EL (cell line): ENCODE results near the gene G6PD.
"Not testable (repeated sequence)": the region's sequence is repeated elsewhere in the genome, so short reads cannot be mapped to it uniquely, and the experiment has no call there.

Source experiments
- DNase-seq: peaks from one replicate; pipeline ENCODE4 v3.0.0-alpha.2; 2016

The G6PD gene

DNA sequence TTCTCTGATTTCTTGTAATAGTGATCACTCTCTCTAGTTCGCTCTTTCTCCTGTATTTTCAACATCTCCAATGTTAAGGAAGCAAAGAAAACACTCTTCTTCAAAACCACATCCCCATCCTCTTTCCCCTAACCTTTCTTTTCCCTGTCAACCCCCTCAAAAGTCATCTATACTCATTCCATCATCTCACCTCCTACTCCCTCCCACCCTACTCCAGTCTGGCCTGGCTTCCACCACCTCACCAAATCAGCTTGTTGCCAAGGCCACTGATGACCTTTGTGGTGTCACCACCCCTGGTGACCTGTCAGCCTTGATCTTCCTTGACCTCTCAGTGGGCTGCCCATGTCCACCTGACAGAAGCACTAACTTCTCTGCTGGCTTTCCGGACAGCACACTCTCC, 32.9 kb downstream of the G6PD start:
- no peak for DNase-seq

- DNase-seq: no peak
Observed at GRCh38 chrX:154512879-154513553, 33.6 kb downstream of the G6PD start.

DNA sequence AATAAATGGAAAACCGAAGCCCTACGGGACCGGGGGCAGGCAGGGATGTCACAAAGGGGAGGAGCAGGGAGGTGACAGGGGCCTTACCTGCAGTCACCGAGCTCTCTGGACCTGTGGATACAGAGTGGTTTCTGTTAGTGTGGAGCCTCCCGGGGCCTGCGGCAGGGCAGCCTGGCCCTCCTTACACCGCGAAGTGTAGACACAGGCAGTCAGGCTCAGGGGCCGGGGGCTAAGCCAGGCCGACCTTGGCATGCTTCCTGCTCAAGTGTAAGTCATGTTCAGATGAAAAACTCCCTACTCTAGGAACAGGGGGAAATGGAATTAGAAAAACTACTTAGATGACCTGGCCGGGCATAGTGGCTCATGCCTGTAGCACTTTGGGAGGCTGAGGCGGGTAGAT, 34.9 kb downstream of the G6PD start:
- DNase-seq: no peak

DNA sequence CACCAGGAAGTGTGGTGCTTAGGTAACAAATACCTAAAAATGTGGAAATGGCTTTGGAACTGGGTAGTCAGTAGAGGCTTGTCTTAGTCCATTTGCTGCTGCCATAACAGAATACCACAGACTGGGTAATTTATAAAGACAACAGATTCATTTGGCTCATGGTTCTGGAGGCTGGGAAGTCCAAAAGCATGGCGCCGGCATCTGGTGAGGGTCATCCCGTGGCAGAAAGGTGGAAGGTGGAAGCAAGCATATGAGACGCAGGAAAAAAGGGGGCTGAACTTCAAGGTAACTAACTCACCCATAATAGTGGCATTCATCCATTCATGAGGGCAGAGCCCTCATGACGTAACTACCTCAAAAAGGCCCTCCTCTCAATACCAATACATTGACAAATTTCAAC, 37.2 kb downstream of the G6PD start:
- DNase-seq: no peak

DNA sequence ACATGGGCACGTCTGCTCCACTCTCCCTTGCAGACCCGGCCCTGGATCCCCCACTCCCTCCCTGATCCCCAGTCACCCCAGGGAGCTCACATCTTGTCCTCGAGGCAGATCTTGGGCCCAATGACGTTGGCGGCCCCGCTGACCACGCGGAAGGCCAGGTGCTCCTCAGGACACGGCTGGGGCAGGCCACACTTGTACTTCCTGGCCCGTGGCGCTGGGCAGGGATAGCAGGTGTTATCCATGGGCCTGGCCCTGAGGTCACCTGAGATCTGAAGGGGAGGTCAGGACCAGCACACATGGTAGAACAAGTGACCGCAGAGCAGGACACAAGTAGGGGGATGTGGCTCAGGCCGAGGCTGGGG, 38.3 kb downstream of the G6PD start:
- no peak for DNase-seq

DNA sequence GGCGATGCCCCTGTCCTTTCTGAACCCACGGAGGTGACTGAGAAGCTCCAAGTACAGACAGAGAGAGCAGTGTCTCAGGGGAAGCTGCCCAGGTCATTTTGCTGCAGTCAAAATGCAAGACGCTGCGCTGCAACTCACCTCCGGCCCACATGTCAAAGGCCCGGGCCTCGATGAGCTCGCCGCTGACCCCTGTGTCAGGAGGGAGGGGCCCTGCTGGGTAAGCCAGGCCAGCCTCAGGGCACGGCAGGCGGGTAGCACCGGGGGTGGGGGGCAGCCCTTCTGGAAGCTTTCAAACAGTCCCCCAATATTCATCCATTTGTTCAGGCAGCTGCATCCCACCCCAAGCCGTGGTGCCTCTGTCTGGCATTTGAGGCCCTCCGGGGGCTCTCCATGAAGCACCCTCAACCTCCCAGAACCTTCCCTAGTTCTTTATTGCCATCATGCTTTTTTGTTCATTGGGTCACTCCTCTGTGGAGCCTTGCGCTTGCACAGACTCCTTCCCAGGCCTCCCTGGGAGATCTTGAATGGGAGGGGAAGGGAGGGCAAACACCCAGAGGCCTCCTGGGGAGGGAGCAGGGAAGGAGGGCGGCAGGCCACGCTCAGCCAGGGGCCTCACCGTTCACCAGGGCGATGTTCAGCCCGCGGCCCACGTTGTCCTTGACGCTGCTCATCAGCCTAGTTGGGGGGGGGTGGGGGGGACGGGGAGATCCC, 38.8 kb downstream of the G6PD start:
- no peak for DNase-seq

GRCh38 chrX:154506483-154507332, 39.9 kb downstream of the G6PD start:
- no peak for DNase-seq

DNA sequence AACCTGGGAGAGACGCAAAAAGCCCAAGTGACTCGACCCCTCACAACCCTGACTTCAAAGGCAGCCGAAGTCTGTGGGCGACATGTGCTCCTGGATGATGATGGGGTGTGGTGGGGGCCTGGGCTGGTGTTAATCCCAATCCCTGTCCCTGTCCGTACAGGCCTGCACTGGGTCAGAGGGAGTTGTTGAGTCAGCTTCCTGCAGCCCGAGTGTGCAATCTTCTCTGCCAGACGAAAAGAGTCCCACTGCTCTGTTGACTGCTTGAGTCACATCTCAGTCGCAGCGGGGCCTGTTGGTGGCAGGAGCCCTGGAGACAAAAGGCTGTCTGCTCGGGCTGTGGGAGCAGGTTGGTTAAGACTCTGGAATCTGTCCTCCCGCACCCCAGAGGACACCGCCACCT, 40.9 kb downstream of the G6PD start:
- DNase-seq: peak; percentile 56

GRCh38 chrX:154502989-154503388, 43.7 kb downstream of the G6PD start:
- DNase-seq: no peak

DNA sequence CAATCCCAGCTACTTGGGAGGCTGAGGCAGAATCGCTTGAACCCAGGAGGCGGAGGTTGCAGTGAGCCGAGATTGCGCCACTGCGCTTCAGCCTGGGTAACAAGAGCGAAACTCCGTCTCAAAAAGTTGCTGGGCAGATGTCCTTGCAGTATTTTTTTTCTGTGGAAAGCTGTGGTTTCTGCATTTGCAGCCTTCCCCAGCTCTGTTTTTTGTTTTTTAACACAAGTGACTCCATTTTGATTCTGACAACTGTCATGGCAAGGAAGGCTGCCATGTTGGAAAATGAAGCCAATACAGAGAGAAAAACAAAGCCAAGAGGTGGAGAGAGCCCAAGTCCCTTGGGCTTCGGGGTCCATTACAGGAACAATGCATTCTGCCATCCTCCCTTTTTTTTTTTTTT, 44.5 kb downstream of the G6PD start:
- DNase-seq: no peak

- DNase-seq: not testable (repeated sequence)
Observed at GRCh38 chrX:154501423-154501822, 45.2 kb downstream of the G6PD start.

GRCh38 chrX:154496591-154497137, 50.0 kb downstream of the G6PD start:
- not testable (repeated sequence) for DNase-seq

- DNase-seq: no peak
Observed at GRCh38 chrX:154495472-154495922, 51.1 kb downstream of the G6PD start.

- DNase-seq: no peak
Observed at GRCh38 chrX:154494715-154495114, 51.9 kb downstream of the G6PD start.

GRCh38 chrX:154490414-154491083, 56.1 kb downstream of the G6PD start, which contains the start of gene SLC10A3:
Gene SLC10A3, minus strand, starts transcription at chrX:154490629. Its CDS starts 1,689 bp downstream, at chrX:154488940.
- DNase-seq: peak; percentile 92

GRCh38 chrX:154490021-154490413, 56.6 kb downstream of the G6PD start:
- DNase-seq: peak; percentile 68

DNA sequence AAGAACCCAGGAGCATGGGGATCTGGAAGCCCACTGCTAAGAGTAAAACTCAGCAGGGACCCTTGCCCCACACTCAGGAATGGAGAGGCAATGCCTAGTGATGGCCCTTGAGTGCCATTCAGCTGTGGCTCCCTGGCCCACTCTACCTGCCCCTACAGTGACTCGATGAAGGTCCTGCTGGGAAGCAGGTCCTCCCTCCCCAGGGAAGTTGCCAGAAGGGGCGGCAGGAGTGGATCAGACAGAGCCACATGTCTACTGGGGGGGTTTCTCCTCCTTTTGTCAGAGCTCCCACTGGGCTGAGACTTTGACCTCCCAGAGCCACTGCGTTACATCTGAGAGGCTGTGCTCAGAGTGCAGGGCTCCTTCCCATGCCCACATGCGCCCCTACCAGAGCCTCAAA, 57.5 kb downstream of the G6PD start:
- no peak for DNase-seq

- DNase-seq: no peak
Observed at GRCh38 chrX:154488336-154489075, 58.1 kb downstream of the G6PD start.

DNA sequence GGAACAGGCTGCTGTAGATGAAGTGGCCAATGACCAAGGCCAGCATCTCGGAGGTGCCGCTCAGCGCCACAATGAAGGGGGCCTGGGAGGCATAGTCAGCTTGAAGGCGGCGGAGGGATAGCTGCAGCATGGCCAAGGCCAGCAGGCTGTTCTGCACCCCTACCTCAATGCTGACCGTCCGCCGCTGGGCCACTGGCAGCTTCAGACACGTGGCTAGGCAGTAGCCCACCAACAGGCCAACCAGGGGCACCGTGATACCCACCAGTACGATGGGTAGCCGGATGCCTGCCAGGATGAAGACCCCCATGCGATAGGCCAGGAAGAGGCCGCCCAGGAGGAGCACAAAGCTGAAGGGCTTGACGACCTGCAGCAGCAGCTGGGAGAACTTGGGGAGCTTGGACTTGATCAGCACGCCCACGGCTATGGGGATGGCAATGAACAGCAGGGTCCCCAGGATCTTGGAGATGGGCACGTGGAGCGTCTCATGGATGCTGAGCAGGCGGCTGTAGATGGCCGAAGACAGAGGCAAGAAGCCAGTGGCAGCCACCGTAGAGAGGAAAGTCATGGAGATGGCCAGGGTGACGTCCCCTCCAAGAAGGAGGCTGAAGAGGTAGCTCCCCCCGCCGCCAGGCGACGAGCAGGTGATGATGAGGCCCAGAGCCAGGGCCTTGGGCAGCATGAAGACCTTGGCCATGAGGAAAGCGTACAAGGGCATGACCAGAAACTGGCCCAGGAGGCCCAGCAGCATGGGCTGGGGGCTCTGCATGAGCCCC, 58.9 kb downstream of the G6PD start:
- no peak for DNase-seq

DNA sequence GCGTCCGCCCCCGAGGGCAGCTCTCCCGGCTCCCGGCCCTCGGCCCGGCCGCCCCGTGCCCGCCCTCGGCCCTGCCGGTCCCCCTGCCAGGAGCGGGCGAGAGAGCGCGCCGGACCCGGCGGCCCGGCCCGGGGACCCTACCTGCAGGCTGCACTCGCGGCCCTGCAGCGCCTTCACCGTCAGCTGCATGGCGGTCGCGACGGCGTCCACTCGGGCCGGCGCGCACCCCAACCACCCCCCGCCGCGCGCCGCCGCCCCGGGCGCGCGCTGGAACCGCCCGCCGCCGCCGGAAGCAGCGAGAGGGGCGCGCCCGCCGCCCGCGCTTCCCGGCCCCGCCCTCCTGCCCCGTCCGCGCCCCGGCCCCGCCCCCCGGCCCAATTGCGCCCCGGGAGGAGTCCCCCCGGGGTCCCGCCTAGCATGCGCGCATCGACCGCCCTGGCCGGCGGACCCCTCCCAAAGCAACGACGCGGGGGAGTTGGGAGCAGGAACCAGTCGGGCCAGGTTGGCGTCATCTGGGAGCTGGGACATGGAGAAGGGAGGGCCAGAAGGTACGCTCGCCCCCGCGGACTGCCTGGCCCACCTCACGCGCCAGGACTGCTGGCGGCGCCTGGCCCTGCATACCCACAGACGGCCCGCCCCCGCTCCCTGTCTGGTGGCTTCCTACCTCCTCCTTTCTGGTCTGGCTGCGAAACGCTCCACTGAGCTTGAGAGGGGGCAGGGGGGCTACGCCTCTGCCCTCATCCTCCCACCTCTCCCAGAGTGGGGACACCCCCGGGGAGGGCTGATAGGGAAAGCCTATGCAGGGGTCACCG, 60.0 kb downstream of the G6PD start, which contains the start of gene UBL4A:
TSS of gene UBL4A (minus strand) at position 220 of the 812 bp plus-strand sequence. CDS start at position 189, 31 bp downstream.
- peak; percentile 64 for DNase-seq
